SK-N-MC (cell line): ENCODE measurements around the gene P2RY8.

ENCODE experiments used
- EZH2 ChIP-seq: fragments of 200-600 bp; sonication (generic); IDR thresholded peaks from one replicate; pipeline ENCODE4 v1.6.1; 2017; ENCODE audit warnings: antibody characterized with exemption
- FOXP2 ChIP-seq: optimal IDR thresholded peaks from 2 replicates; pipeline ENCODE3; 2011; ENCODE audit warnings: mild to moderate bottlenecking, moderate library complexity; ENCODE audit not compliant: insufficient read depth; ENCODE audit errors: extremely low read length, control extremely low read depth
- POLR2AphosphoS5 ChIP-seq: IDR thresholded peaks from 2 replicates; pipeline ENCODE4 v1.6.1; 2012; ENCODE audit warnings: mild to moderate bottlenecking, low read depth, low read length, borderline replicate concordance

DNA sequence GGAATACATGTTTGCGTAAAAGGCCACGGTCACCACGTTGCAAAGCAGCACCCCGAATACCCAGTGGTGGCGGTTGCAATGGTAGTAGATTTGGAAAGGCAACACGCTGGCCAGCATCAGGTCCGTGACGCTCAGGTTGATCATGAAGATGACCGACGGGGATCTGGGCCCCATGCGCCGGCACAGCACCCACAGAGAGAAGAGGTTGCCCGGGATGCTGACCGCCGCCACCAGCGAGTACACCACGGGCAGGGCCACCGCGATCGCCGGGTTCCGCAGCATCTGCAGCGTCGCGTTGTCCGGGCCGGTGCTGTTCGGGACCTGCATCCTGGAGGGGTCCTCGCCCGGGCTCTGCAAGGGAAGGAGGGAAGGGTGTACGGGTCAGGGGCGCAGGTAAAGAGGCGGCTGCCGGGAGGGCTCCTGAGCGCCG is 70.7 kb downstream of the P2RY8 start:
- no peak for TF ChIP-seq POLR2AphosphoS5
- TF ChIP-seq EZH2 = no peak
- no peak for TF ChIP-seq FOXP2
